Caki2 (cell line): ENCODE data around the gene COX5A. TPM values are rescaled to one million over a fixed set of nuclear protein-coding genes. Genes with fewer than 3 reads are reported as not detected.
"Not testable (repeated sequence)": the region's sequence is repeated elsewhere in the genome, so short reads cannot be mapped to it uniquely, and the experiment has no call there.

Experiments
- DNase-seq: peaks from one replicate; pipeline ENCODE4 v3.0.0-alpha.2; 2015; ENCODE audit warnings: low read depth
- in situ Hi-C: cut with HindIII; loops from 2 replicates; pipeline ENCODE4 v1.10.0; 2016; ENCODE audit warnings: low sequenced_read_pairs, low pct_unique_long_range_greater_than_20kb, mixed read lengths
- total RNA-seq: library from RNA; depleted of rRNA; stranded (reverse); fragments of >200 nt; shearing (Covaris generic); gene quantifications from 2 replicates; pipeline ENCODE4 v1.2.3, GENCODE V29; 2014; ENCODE audit warnings: low replicate concordance

Gene COX5A
- total RNA-seq, 1 experiment from 2014 or later = 179 TPM

DNA sequence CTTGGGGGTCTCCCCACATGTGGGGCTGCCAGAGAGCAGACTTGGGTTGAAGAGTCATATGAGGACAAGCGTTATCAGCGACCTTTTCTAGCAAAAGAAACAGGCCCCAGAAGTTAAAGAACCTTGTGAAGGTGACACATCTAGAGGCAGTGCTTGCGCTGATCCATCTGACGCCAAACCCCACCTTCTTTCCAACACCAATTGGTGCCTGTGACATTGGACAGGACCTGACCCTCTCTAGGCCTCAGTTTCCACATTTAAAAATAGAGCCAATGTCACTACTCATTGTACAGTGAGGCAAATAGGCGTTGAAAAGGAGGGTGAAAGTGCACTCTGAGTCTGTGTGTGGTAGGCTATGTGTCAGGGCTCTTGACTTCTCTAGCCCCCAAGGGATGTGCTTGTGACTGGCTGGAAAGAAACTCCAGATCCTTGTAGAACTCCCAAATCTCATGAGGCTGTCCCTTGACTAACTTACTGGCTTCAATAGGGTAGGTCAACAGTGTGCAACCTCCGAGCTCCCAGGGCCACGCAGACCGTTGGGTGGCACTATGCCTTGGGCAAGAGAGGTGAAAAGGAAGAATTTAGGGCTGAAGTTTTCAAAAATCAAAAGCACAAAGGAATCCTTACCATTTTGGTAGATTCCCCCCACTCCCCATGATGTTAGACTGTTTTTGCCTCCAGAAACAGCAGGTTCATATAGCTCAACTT, 30.6 kb downstream of the COX5A start:
- DNase-seq = no peak
- in situ Hi-C loops = no loop called here

DNA sequence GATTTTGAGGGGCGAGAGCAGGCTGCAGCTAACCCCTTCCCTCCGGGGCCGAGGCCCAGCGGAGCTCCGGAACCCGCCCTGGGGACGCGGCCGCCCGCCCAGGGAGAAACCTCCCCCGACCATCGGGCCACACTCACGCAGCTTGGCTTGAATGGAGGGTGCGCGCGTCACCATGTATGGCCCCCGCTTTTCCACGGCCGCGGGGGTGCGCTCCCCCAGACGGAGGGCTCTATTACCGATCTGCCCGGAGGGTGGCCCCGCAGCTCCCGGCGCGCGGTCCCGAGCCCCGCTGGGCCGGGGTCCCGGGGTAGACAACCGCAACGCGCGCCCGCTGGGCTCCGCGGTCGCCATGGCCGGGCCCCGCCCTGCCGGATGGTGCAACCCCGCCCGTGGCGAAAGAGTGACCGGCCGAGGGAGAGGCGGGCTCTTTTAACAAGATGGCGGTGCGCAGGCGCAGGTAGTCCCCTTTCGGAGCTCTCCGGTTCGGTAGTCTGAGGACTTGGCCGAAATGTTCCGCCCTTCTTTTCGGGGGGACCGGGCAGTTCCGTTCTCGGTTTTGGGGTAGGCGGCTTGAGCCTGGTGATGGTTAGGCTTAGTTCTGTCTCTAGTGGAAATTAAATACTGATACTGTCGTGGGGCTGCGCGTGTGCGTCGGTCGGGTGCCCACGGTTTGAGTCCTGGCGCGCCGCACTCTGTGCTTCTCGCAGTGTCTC, 31.3 kb downstream of the COX5A start, which contains the start of gene FAM219B:
Gene FAM219B, minus strand, starts transcription at position 402 of the 713 bp plus-strand sequence. Its CDS starts 51 bp downstream, at position 351.
- peak; percentile 69 for DNase-seq
- in situ Hi-C loops = no loop called here

GRCh38 chr15:74906067-74906449, 31.8 kb downstream of the COX5A start:
- no peak for DNase-seq
- in situ Hi-C loops = no loop called here

GRCh38 chr15:74904190-74904805, 33.6 kb downstream of the COX5A start:
- DNase-seq = no peak
- in situ Hi-C loops = no loop called here

DNA sequence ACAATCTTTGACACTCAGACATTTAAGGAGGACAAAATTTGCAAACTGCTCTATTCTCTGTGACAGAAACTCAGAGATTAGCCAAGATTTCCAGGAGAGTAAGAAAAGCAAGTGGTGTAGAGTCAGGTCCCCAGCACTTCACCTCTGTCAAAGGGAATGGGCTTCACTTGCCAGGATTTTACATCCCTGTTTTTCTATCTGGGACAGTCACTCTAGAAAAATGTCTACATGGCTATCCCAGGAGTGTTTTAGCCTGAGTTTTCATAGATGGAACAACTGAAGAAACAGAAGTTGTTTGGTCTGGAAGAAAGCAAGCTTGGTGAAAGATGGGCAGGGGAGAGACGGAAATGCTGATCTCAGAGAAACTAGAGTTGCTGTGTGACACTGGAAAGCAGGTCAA, 34.2 kb downstream of the COX5A start:
- DNase-seq = no peak
- in situ Hi-C loops = no loop called here

DNA sequence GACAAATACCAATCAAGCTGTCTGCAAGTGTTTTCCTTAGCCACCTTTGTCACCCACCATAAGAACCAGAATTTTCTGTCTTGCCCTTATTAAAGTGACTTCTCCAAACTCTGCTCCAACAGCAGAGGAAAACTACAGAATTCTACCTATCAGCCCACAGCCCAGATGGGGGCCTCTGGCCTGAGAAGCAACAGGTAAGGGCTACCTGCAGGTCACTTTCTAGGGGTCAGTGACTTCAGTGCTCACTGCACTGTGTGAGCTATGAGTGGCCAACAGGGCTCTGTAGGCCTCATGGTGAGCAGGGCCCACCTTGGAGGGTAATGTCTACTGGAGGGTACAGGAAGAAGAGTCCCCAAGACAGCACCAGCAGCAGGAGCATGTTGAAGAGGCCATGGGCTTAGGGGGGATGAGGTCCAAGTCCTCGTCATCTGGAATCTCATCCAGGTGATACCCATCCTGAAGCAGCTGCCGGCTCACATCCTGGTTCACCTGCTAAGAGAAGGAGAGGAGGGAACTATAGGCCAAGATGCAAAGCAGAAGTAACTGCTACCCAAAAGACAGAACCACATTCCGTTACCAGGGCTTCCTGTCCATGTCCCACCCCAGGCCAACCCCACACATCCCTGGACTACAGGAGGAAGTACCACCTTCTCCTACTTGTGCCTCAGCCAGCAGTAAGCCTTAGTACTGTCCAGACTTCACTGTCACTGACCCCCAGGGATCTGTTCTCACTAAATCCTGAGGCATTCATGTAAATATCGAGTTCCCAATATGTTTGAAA, 35.4 kb downstream of the COX5A start:
- no peak for DNase-seq
- in situ Hi-C loops = no loop called here

DNA sequence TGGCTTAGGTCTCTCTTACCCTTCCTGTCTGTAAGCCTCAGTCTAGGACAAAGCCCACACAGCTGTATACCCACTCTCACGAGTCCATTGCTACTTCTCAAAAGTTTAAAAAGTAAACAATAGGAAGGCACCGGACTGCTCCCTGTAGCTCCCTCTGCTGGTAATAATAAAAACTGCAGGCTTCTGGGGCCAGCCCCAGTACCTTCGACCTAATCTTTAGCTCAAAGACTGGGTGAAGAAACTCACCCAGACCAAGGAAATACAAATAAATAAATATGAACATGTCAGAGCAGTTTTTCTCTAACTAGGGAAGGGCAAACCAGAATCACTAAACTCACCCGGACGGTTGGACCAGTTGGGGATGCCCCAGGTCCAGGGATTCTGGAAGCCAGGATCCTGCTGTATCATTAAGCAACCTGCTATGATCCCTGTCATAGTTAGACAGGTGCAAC, 36.2 kb downstream of the COX5A start:
- in situ Hi-C loops = no loop called here
- DNase-seq = peak; percentile 58

GRCh38 chr15:74897300-74897701, 40.6 kb downstream of the COX5A start:
- in situ Hi-C loops = no loop called here
- DNase-seq = no peak

DNA sequence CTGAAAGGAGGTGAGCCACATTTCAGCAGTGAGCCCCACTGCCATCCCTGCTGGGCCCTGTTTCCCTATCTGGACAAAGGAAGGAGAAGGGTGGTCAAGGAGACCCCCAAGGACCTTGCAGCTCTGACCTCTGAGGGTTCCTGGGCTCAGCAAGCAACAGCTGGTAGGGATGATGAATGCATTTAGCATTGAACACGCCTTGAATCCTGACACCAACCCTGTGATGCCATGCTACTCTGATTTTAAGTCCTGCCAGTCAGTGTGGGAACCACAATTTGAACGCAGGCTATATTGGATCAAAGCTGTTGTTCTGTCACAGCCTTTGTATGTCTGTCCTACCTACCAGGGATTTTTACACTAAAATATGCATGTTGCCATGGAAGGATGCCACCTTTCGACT, 41.6 kb downstream of the COX5A start:
- DNase-seq = no peak
- in situ Hi-C loops = no loop called here

- DNase-seq = no peak
- in situ Hi-C loops = no loop called here
These were observed 42.0 kb downstream of the COX5A start for GRCh38 chr15:74895830-74896229.

- DNase-seq, in situ Hi-C loops: not testable (repeated sequence)
These were observed 43.5 kb downstream of the COX5A start for GRCh38 chr15:74894383-74894782.

DNA sequence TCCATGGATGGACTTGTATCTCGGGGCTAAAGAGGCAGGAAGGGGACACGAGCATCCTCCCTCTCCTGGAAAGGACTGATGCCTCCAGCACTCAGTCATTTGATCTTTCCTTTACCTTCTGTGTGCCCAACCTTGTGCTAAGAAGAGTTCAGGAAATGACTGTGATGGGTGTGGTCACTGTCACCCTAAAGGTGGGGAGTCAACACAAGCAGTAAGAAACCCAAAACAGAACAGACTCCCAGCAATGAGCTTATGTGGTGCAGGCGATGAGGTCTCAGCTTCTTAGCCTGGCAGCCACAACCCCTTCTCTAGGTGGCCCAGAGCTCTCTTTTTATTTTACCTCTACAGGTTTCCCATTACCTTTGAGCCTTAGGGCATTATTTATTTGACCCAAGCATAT, 44.2 kb downstream of the COX5A start:
- no peak for DNase-seq
- in situ Hi-C loops = no loop called here

GRCh38 chr15:74892931-74893330, 44.9 kb downstream of the COX5A start:
- in situ Hi-C loops = no loop called here

GRCh38 chr15:74892313-74892712, 45.6 kb downstream of the COX5A start:
- in situ Hi-C loops = no loop called here
- DNase-seq = no peak

More at GRCh38 chr15:74892931-74893330, 44.9 kb downstream of the COX5A start:
- no peak for DNase-seq

GRCh38 chr15:74891469-74891868, 46.4 kb downstream of the COX5A start:
- DNase-seq = no peak
- in situ Hi-C loops = no loop called here

- DNase-seq = no peak
- in situ Hi-C loops = no loop called here
These were observed 47.3 kb downstream of the COX5A start for GRCh38 chr15:74890665-74890960.

DNA sequence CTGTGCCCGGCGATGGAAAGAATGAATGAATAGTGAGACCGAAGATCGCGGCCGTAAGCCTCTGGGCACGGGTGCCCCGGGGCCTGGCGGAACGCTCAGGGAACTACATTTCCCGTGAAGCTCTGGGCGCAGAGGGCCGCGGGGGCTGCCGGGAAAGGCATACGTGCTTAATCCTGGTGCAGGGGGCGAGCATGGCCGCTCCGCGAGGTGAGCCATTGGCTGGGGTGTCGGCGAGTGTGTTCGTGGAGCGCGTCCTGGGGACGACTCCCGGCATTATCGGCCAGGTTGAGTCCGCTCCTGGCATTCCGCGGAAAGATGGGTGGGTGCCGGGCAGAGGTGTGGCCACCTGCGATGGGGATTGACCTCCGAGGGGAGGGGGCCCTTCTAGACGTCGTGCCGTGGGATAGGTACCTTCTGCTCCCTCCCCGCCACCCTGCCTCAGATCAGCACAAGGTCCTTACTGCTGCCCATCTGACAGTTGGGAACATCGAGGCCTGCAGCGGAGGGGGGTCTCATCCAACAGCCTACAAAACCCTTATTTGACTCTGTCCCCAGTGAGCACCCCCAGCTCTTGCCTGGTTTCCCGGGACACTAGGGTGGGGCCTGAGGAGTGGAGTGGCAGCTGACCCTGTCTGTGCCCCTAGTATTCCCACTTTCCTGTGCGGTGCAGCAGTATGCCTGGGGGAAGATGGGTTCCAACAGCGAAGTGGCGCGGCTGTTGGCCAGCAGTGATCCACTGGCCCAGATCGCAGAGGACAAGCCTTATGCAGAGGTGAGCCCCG, 47.8 kb downstream of the COX5A start, which contains the start of gene MPI:
Gene MPI, plus strand, starts transcription at position 160 of the 782 bp plus-strand sequence. Its CDS starts 32 bp downstream, at position 192.
- in situ Hi-C loops = no loop called here
- peak; percentile 74 for DNase-seq

DNA sequence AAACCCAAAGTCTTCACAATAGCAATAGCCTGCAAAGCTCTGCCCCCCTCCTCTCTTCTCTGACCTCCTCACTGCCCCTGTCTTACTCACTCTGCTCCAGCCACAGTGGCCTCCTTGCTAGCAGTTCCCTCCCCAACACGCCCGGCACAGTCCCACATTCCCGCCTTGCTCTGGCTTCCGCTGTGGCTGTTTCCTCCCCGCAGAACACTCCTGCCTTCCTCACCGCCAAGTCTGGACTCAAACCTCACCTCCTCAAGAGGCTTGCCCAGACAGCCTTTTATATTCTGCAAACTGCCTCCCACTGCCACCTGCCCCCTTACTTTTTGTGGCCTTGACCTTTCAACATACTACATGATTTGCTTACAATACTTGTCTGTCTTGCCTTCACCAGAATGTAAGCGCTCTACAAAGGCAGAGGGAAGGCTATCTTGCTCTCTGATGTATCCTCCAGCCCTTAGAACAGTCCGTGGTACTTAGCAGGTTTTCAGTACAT, 48.4 kb downstream of the COX5A start:
- in situ Hi-C loops = no loop called here
- no peak for DNase-seq
